ENCODE data around the gene GPX7.

DNA sequence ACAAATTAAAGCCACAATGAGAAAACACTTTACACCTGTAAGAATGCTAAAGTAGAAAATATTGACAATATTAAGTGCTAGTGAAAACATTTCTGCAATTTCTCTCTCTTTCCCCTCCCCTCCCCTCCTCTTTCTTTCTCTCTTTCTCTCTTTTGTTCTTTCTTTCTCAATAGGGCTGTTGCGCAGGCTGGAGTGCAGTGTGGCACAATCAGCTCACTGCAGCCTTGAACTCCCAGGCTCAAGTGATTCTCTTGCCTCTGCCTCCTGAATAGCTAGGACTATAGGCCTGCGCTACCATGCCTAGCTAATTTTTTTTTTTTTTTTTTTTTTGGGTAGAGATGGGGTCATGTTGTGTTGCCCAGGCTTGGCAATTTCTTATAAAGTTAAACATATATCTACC lies 24.9 kb downstream of the GPX7 start:
- TF ChIP-seq, protein P1, sequence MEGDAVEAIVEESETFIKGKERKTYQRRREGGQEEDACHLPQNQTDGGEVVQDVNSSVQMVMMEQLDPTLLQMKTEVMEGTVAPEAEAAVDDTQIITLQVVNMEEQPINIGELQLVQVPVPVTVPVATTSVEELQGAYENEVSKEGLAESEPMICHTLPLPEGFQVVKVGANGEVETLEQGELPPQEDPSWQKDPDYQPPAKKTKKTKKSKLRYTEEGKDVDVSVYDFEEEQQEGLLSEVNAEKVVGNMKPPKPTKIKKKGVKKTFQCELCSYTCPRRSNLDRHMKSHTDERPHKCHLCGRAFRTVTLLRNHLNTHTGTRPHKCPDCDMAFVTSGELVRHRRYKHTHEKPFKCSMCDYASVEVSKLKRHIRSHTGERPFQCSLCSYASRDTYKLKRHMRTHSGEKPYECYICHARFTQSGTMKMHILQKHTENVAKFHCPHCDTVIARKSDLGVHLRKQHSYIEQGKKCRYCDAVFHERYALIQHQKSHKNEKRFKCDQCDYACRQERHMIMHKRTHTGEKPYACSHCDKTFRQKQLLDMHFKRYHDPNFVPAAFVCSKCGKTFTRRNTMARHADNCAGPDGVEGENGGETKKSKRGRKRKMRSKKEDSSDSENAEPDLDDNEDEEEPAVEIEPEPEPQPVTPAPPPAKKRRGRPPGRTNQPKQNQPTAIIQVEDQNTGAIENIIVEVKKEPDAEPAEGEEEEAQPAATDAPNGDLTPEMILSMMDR (IDR thresholded peaks at IDR 0.05): no peak
- no peak for TF ChIP-seq POLR2A (IDR thresholded peaks at IDR 0.05)
